SK-N-SH treated with all-trans-retinoic acid at 6 μM for 48 hours (cell line): ENCODE measurements around the gene VPS33A.

Experiments used
- ATAC-seq: fragments of 200-7000 bp; cut with Tn5 transposase; 3 replicates; pipeline ENCODE4 v1.9.1; 2020; ENCODE audit warnings: mild to moderate bottlenecking, moderate library complexity
- ARNTL ChIP-seq: fragments of 450-650 bp; formaldehyde crosslinking; IDR thresholded peaks from 2 replicates; pipeline ENCODE4 v1.5.0; 2020; ENCODE audit warnings: low read depth, mild to moderate bottlenecking, moderate library complexity, borderline replicate concordance
- CSDC2 ChIP-seq: fragments of 250-450 bp; sonication (Bioruptor Pico); IDR thresholded peaks from 2 replicates; pipeline ENCODE4 v1.5.0; 2020; ENCODE audit warnings: mild to moderate bottlenecking, moderate library complexity
- ISL1 ChIP-seq: fragments of 250-450 bp; sonication (Bioruptor Pico); IDR thresholded peaks from 2 replicates; pipeline ENCODE4 v2.1.2; 2022; ENCODE audit warnings: mild to moderate bottlenecking, moderate library complexity
- OSR1 ChIP-seq: fragments of 250-450 bp; sonication (Bioruptor Pico); IDR thresholded peaks from 2 replicates; pipeline ENCODE4 v1.8.0; 2022; ENCODE audit warnings: moderate library complexity, mild to moderate bottlenecking, inconsistent platforms
- PATZ1 ChIP-seq: fragments of 250-450 bp; sonication (Bioruptor Pico); IDR thresholded peaks from 2 replicates; pipeline ENCODE4 v1.8.0; 2020; ENCODE audit warnings: mild to moderate bottlenecking, moderate library complexity, borderline replicate concordance
- RARB ChIP-seq: fragments of 250-450 bp; sonication (Bioruptor Pico); IDR thresholded peaks from 2 replicates; pipeline ENCODE4 v1.8.0; 2021; ENCODE audit warnings: mild to moderate bottlenecking, moderate library complexity
- SNAI2 ChIP-seq: fragments of 250-450 bp; sonication (Bioruptor Pico); IDR thresholded peaks from 2 replicates; pipeline ENCODE4 v1.5.0; 2020; ENCODE audit warnings: mild to moderate bottlenecking, moderate library complexity
- ZFP30 ChIP-seq: fragments of 450-650 bp; formaldehyde crosslinking; IDR thresholded peaks from 2 replicates; pipeline ENCODE4 v1.5.0; 2022; ENCODE audit warnings: mild to moderate bottlenecking, moderate library complexity
- ZNF70 ChIP-seq: fragments of 450-650 bp; formaldehyde crosslinking; IDR thresholded peaks from 2 replicates; pipeline ENCODE4 v1.5.0; 2020; ENCODE audit warnings: mild to moderate bottlenecking, moderate library complexity
- ZNF8 ChIP-seq: fragments of 450-650 bp; formaldehyde crosslinking; IDR thresholded peaks from 2 replicates; pipeline ENCODE4 v1.5.0; 2020; ENCODE audit warnings: mild to moderate bottlenecking, moderate library complexity
- TF ChIP-seq, protein P1 (sequence below): fragments of 250-450 bp; sonication (Bioruptor Pico); IDR thresholded peaks from 2 replicates; pipeline ENCODE4 v1.5.1; 2020; ENCODE audit warnings: low read depth, mild to moderate bottlenecking, moderate library complexity
- TF ChIP-seq, protein P2 (sequence below): fragments of 250-450 bp; sonication (Bioruptor Pico); IDR thresholded peaks from 2 replicates; pipeline ENCODE4 v1.5.1; 2021; ENCODE audit warnings: mild to moderate bottlenecking, moderate library complexity
- TF ChIP-seq, protein P3 (sequence below): fragments of 250-450 bp; sonication (Bioruptor Pico); IDR thresholded peaks from 2 replicates; pipeline ENCODE4 v1.8.0; 2021; ENCODE audit warnings: low read depth, mild to moderate bottlenecking, moderate library complexity, borderline replicate concordance
- TF ChIP-seq, protein P4 (sequence below): fragments of 250-450 bp; sonication (Bioruptor Pico); IDR thresholded peaks from 2 replicates; pipeline ENCODE4 v1.5.0; 2020; ENCODE audit warnings: mild to moderate bottlenecking, moderate library complexity

VPS33A gene

DNA sequence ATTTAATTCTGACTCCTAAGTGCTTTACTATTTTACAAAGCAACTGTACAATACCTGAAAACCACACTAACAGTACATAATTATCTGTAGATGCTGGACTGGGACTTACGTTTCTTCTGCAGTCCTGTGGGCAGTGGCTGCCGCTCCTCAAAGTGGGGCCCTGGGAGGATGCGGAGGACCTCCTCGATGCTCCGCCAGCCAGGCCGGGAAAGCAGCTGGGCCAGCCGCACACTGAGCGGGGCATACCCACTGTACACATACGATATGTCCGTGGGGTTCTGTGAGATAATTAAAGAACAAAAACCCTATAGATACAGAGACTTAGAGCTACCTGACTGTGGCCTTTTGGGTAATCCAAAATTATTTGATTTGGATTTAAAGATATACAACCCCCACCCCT, 33.6 kb downstream of the VPS33A start:
- no peak for ATAC-seq
- no peak for TF ChIP-seq ISL1 (CRISPR knock-in tag)
- no peak for TF ChIP-seq PATZ1 (CRISPR knock-in tag)
- TF ChIP-seq ZFP30 (CRISPR knock-in tag) = no peak
- no peak for TF ChIP-seq OSR1 (CRISPR knock-in tag)
- no peak for TF ChIP-seq ZNF70
- TF ChIP-seq, protein P1, sequence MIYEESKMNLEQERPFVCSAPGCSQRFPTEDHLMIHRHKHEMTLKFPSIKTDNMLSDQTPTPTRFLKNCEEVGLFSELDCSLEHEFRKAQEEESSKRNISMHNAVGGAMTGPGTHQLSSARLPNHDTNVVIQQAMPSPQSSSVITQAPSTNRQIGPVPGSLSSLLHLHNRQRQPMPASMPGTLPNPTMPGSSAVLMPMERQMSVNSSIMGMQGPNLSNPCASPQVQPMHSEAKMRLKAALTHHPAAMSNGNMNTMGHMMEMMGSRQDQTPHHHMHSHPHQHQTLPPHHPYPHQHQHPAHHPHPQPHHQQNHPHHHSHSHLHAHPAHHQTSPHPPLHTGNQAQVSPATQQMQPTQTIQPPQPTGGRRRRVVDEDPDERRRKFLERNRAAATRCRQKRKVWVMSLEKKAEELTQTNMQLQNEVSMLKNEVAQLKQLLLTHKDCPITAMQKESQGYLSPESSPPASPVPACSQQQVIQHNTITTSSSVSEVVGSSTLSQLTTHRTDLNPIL (CRISPR knock-in tag) = no peak
- TF ChIP-seq CSDC2 (CRISPR knock-in tag) = no peak
- TF ChIP-seq, protein P2, sequence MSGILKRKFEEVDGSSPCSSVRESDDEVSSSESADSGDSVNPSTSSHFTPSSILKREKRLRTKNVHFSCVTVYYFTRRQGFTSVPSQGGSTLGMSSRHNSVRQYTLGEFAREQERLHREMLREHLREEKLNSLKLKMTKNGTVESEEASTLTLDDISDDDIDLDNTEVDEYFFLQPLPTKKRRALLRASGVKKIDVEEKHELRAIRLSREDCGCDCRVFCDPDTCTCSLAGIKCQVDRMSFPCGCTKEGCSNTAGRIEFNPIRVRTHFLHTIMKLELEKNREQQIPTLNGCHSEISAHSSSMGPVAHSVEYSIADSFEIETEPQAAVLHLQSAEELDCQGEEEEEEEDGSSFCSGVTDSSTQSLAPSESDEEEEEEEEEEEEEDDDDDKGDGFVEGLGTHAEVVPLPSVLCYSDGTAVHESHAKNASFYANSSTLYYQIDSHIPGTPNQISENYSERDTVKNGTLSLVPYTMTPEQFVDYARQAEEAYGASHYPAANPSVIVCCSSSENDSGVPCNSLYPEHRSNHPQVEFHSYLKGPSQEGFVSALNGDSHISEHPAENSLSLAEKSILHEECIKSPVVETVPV (CRISPR knock-in tag) = no peak
- TF ChIP-seq, protein P3, sequence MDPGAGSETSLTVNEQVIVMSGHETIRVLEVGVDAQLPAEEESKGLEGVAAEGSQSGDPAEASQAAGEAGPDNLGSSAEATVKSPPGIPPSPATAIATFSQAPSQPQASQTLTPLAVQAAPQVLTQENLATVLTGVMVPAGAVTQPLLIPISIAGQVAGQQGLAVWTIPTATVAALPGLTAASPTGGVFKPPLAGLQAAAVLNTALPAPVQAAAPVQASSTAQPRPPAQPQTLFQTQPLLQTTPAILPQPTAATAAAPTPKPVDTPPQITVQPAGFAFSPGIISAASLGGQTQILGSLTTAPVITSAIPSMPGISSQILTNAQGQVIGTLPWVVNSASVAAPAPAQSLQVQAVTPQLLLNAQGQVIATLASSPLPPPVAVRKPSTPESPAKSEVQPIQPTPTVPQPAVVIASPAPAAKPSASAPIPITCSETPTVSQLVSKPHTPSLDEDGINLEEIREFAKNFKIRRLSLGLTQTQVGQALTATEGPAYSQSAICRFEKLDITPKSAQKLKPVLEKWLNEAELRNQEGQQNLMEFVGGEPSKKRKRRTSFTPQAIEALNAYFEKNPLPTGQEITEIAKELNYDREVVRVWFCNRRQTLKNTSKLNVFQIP = no peak
- TF ChIP-seq RARB (CRISPR knock-in tag) = no peak
- TF ChIP-seq, protein P4, sequence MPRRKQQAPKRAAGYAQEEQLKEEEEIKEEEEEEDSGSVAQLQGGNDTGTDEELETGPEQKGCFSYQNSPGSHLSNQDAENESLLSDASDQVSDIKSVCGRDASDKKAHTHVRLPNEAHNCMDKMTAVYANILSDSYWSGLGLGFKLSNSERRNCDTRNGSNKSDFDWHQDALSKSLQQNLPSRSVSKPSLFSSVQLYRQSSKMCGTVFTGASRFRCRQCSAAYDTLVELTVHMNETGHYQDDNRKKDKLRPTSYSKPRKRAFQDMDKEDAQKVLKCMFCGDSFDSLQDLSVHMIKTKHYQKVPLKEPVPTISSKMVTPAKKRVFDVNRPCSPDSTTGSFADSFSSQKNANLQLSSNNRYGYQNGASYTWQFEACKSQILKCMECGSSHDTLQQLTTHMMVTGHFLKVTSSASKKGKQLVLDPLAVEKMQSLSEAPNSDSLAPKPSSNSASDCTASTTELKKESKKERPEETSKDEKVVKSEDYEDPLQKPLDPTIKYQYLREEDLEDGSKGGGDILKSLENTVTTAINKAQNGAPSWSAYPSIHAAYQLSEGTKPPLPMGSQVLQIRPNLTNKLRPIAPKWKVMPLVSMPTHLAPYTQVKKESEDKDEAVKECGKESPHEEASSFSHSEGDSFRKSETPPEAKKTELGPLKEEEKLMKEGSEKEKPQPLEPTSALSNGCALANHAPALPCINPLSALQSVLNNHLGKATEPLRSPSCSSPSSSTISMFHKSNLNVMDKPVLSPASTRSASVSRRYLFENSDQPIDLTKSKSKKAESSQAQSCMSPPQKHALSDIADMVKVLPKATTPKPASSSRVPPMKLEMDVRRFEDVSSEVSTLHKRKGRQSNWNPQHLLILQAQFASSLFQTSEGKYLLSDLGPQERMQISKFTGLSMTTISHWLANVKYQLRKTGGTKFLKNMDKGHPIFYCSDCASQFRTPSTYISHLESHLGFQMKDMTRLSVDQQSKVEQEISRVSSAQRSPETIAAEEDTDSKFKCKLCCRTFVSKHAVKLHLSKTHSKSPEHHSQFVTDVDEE = no peak
- TF ChIP-seq, all 23 proteins: peak for 0

DNA sequence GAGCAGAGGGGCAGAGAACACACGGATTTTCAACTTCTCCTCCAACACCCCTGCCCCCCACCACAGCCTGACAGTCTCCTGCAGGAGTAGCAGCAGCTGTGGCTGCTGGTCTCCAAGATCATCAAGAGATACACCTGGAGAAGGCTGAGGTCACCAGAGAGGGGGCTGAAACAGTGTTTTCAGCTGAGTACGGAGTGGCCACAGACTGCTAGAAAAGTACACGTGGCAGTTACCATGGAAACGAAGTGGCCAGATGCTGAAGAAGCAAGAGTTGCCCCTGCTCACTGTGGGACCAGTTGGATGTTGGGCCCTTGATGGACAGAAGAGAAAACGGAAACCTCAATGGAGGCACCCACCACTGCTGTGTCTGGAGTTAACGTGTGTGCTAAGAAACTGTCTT, 35.5 kb downstream of the VPS33A start:
- TF ChIP-seq ARNTL (CRISPR knock-in tag) (no peak), OSR1 (CRISPR knock-in tag) (no peak), SNAI2 (CRISPR knock-in tag) (no peak), ISL1 (CRISPR knock-in tag) (no peak), ZNF70 (no peak), ZNF8 (CRISPR knock-in tag) (no peak)
- TF ChIP-seq, protein P2 (CRISPR knock-in tag) = no peak
- TF ChIP-seq, protein P1 (CRISPR knock-in tag) = no peak
- TF ChIP-seq, protein P4 = no peak
- ATAC-seq = no peak
